Placental epithelial cell (primary cell): ENCODE results near the gene FAM240A. TPM values are rescaled to one million over a fixed set of nuclear protein-coding genes. Genes with fewer than 3 reads are reported as not detected.

Experiments
- small RNA-seq: library from RNA; depleted of rRNA; stranded (forward); fragments of <200 nt; gene quantifications from one replicate; pipeline ENCODE3, GENCODE V24; 2012
- total RNA-seq: library from RNA; depleted of rRNA; stranded (reverse); fragments of >200 nt; gene quantifications from 2 replicates; pipeline ENCODE4 v1.2.3, GENCODE V29; 2012

Gene FAM240A
- not detected in 2 replicates for total RNA-seq

GRCh38 chr3:46612324-46612723 is at the start of gene FAM240A:
FAM240A (plus strand) TSS chr3:46612525; CDS start chr3:46612684, 159 bp downstream.

DNA sequence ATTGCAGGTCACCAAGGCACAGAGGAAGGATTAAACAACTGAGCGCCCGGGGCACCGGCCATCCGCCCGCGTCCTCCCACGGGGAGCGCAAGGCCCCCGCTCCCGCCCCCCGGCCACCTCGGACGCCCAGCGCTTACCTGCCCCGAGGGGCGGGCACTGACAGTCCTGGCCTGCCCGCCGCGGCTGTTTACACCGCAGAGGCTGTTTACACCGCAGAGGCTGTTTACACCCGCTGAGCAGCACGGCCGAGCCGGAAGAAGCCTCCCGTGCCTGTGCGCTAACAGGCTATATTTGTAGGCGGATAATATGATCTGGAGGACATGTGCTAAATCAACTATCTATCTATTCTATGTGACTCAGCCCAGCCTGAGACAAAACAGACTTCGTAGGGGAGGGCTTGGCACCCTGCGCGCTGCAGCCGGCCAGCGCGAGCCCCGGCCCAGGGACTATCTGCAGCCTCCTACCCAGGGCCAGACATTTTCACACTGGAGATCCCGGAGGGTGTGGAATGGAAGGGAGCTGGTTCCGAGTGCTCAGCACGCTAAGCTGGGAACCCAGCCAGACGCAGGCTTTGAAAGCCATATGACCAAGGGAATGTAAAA is 46.2 kb upstream of the FAM240A start, which contains the start of gene LRRC2:
TSS of gene LRRC2 (minus strand) at position 263 of the 602 bp plus-strand sequence. CDS start 14,711 bp downstream, outside the sequence.

Small RNAs within 50 kb of the gene (small RNA-seq; reads per million reads assigned to genes)
- not detected for gene RF00591

Other genes with a start within 250 kb of the FAM240A start
- not detected in 2 replicates for gene CCR5, start 241.6 kb upstream of the FAM240A start, total RNA-seq
- not detected in 2 replicates for gene CCRL2, start 205.3 kb upstream of the FAM240A start, total RNA-seq
- not detected in 2 replicates for gene LTF, start 147.6 kb upstream of the FAM240A start, total RNA-seq
- not detected in 2 replicates for gene RTP3, start 114.5 kb upstream of the FAM240A start, total RNA-seq
- 0.11 TPM in 1 of 2 replicates, not detected in the other for gene LRRC2, start 46.2 kb upstream of the FAM240A start, total RNA-seq
- gene ALS2CL, start 81.2 kb downstream of the FAM240A start, total RNA-seq: 23.6 and 37.2 TPM in 2 replicates
- gene TMIE, start 88.9 kb downstream of the FAM240A start, total RNA-seq: 0.22 TPM in 1 of 2 replicates, not detected in the other
- 0.54 and 4.3 TPM in 2 replicates for gene PRSS50, start 105.3 kb downstream of the FAM240A start, total RNA-seq